ENCODE data around the gene PRKN.

The PRKN gene

DNA sequence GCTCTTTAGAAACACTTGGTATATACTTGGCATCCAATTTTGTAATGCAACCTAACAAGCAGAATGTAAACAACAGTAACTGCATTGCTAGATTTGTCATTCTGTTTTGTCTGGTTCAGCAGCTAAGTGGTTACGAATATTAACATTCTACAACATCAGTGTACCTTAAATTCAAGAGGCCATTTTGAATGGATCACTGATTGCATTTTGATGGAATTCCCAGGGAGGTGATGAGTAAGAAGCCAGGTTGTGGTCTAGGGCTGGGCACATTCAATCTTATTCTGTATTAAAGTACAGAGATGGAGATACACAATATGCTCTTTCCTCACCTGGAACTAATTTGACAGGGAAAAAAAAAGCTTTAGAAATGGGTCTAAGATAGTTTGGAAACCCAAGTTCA lies 483.5 kb downstream of the PRKN start:
- no peak for DNase-seq (ENCODE audit: low read depth in 2 of 2)

DNA sequence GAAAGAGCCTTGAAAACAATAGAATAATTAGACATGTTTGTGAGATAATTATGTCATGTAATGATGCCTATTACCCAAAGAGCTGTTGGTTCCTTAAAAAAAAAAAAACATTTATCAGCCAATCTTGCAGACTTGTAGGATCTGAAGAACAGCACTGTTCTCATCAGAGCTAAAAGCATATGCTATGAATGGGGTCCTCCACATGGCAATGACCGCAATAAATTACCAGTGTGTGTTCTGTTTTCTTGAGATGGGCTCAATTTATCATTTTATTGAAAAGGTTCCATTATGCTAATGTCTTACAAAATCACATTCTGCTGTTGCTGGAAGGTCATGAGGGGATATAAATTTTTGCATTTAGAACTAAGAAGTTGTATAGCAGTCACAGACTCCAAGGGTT lies 484.7 kb downstream of the PRKN start:
- DNase-seq (ENCODE audit: low read depth in 2 of 2) = no peak

DNA sequence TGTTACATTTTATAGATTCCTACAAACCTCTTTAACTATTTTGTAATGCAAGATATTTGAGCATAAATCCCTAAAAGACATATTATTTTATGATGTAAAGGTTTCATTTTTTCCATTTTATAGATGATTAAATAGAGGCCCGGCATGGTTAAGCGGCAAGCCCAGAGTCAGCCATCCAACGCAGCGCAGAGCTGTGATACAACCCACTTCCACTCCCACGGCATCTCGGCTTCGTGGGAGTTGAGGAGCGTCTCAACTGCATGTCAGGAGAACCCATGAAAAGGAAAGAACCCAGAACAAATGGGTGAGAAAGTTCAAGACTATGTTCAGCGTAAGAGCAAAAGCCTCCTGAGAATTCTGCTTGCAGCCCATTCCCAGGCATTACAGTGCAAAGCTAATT lies 488.2 kb downstream of the PRKN start:
- no peak for DNase-seq (ENCODE audit: low read depth in 2 of 2)

DNA sequence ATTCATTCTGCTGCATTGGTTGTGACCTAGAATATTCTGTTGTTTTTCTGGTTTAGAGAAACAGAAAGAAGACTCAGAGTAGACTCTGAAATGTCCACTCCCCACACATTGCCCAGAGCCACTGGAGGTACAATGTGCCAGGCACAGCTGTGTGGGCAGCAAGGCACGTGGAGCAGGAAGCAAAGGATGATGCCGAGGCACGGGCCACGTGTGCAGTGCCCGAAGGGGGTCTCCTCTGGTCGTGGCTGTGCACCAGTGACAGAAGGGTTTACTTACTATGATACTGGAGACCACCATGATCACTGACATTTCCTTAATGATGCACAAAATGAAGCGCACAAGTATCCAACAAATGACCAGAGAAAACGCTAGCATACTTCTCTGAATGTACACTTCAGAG lies 488.9 kb downstream of the PRKN start:
- DNase-seq (ENCODE audit: low read depth in 2 of 2) = no peak

DNA sequence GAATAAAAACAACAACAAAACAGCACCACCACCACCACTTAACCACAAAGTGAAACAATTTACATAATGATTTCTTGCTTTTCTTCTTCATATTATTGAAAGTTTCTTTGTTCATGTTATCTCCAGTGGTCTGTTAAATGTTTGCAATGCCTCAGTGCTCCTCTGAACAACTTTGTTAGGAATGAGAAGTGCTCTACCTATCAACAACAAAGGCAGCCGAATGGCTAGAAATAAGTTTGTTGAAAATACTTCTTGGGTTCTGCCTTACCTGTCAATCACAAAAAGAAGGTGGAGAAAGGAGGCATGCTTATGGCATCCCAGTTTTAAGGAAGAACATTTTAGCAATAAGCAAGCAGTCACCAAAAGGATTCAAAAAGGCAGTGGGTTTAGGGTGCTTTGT lies 490.2 kb downstream of the PRKN start:
- DNase-seq (ENCODE audit: low read depth in 2 of 2) = no peak

DNA sequence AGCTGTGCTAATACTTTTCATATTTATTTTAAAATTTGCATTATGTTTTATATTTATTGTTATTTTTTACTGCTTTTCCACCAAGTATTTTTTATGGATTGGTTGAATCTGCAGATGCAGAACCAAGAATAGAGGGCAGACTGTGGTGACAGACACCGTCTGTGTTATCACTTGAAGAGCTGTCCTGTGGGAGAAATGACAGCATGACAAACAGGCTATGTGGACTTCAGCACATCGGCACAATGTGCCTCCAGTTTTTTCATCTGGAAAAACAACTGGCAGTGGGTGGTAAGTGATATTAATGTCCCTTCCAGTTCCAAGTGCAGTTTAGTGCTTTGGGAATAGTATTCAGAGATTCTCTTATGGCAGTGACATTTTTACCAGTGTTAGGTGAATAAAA lies 492.9 kb downstream of the PRKN start:
- DNase-seq (ENCODE audit: low read depth in 2 of 2) = no peak

DNA sequence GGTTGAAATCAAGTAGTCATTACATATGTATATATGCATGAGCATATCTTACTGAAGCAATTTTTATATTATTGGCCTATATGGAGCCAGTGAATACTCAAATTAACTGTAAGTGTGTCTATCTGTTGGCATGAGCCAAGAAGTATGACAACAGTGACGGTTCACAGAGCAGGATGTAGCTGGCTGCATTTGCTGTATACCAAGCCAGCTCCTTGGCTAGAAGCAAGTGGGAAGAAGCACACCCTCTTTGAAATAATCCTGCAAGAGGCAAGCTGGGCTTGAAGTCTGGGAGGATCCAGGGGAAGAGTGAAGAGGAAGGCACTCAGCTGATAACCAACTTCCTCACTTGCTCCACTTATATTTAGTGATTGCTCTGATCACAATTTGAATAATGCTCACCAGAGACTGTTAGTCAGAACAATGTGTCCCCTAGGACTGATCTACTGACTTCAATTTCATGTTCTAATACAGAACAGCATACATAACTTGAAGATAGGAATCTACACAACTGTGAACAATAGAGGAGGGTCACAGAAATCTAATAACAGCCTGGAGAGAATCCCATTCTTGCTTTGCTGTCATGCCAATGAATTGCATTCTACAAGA lies 497.3 kb downstream of the PRKN start:
- DNase-seq (ENCODE audit: low read depth in 2 of 2) = no peak

DNA sequence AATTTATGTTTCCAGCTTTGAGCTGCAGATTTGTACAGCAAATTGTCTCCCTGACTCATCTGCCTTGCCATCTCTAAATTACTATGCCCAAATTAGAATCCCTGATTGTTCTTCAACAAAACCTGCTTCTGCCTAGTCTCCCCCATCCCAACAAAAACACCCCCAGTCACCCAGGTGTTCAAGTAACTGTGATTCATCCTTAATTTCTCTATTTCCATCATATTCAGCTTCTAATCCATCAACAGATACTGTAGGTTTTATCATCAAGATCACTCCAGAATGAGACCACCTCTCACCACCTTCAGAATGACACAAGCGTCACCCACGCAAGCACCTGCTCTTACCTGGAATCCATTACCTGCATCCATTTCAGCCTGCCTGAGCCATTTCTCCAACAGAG lies 498.5 kb downstream of the PRKN start:
- DNase-seq (ENCODE audit: low read depth in 2 of 2) = no peak

DNA sequence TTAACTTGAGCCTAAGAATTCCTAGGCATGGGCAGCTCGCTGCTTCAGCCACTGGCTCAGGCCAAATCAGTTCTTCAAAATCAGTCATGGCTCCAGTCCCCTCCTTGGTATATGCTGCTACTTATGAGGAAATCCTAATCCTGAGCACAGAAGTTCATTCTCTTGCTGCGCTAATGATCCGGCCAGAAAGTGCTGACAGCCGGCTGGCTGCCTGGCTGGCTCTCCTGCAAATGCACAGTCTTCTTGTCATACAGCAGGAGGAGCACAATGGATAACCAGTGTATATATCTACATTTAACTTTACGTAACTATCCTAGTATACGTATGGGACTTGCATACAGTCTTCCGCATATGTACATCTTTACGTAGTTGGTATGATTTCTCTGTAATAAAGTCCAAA lies 500.8 kb downstream of the PRKN start:
- no peak for DNase-seq (ENCODE audit: low read depth in 2 of 2)

DNA sequence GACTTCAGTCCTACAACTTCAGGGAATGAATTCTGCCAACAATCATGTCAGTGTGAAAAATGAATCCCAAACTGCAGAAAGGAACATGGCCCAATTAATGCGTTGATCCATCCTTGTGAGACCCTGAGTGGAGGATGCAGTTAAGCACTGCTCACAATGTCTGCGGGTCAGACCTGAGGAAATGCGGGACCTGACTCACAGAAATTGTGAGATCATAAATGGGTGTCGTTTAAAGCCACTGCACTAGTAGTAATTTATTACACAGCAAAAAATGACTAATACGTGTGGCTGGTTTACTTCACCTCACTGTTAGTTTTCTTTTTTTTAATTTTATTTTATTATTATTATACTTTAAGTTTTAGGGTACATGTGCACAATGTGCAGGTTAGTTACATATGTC lies 505.0 kb downstream of the PRKN start:
- DNase-seq (ENCODE audit: low read depth in 2 of 2) = no peak

DNA sequence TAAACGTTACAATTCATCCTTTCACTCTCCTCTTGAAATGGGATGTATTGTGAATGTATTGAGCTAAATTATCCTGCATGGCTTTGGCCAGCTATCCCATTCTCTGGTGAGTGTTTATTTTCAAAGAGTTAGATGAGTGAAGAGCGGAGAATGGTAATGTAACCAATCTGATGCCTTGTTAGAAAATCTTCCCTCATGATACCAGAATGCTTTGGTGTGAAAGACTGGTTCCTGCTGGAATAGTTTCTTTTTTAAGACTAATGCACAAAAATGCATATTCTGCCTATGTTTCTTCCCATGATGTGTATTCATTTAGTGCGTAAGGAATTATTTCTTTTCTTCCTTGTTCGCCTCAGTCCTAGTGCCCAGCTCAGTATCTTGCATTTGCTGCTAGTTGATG lies 506.7 kb downstream of the PRKN start:
- DNase-seq (ENCODE audit: low read depth in 2 of 2) = no peak

DNA sequence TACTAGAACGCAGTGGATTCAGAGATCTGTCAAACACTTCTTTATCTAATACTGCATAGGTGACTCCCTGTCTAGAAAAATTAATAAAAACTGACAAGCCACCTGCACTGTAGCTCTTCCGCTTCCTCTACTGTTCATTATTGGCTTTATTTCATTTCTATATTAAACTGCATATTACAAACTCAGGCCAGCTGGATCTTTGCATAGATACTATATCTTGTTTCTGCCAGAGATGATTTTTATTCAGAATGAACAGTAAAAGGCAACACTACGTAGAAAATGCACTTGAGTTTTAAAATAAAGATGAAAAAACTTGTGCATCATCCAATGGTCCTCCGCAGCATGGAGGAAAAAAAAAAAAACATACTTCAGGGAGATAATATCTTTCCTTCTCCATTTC lies 508.3 kb downstream of the PRKN start:
- DNase-seq (ENCODE audit: low read depth in 2 of 2) = no peak

DNA sequence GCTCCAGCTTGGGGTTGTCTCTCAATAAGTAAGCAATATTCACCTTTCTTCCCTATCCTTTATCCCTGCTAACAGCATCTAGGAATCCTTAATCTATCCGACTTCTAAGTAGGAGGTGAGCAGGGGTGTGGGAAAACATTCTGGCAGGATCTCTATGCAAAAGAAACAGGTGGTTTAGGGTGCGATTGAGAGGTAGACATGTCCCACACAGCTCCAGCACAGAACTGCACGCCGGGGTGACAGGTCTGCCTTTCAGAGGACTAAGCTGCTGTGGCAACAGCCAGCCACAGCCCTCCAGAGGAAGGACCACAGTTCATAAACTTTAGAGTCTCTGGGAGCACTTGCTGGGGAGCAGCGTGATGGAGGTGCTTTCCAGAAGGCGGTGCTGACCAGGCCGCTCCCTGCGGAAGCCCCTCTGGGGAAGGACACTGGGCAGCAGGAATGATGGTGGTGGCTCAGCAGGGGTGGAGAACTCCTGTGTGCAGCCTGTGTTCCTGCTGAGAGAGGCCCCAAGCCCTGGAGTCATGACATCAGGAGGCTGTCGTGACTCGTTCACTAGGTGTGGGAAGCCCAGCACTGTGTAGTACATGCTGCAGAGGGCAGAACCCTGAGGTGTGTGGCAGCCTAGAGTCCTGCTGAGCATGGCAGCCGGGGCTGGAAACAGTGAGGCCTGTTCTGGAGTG lies 509.6 kb downstream of the PRKN start:
- DNase-seq (ENCODE audit: low read depth in 2 of 2) = no peak

DNA sequence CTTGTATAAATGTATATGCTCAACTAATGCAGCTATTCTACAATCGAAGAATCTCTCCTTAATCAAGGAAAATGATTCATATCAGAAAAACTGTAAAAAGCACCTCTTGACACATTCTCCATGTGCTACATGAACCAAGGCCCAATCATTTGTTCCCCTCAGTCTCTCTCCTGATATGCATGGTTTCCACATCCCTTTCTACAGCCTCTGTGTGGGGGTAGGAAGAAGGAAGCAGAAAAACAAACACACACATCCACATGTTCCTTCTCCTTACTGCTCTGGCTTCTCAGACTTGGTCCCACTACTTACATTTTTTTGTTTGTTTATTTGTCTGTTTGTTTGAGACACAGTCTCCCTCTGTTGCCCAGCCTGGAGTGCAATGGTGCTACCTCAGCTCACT lies 510.5 kb downstream of the PRKN start:
- DNase-seq (ENCODE audit: low read depth in 2 of 2) = no peak

DNA sequence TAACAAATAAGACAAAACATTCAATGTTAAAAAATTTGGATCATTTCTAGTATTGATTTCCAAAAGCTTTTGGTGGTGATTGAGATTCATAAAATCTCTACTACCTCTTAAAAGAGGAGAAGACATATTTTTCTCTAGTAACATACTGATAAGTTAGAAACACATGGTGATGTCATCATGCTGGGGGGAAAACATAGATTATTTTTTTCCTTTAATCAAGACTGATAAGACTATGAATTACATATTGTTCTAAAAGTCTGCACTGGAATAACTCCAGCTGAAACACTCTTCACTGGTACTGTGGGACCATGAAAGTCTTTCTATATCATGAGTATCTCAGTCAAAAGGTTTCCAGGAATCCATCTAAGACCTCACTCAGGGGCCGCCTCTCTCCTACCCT lies 515.8 kb downstream of the PRKN start:
- no peak for DNase-seq (ENCODE audit: low read depth in 2 of 2)

DNA sequence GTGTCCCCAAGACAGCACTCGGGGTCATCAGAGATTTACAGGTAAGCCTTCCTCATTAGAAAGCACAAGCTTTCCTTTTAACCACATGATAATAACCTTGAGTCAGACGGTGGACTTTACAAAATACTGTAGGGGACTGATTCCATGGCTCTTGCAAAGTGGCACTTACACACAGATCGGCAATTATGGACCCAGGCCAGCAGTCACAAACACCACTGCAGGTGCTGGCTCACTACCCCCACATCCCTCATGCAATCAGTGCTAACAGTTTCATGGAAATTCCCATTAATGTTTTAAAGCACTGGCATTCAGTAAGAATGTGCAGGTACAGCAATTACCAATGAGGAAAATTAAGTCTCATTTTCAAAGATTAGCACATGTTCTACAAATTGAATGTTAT lies 516.5 kb downstream of the PRKN start:
- no peak for DNase-seq (ENCODE audit: low read depth in 2 of 2)

DNA sequence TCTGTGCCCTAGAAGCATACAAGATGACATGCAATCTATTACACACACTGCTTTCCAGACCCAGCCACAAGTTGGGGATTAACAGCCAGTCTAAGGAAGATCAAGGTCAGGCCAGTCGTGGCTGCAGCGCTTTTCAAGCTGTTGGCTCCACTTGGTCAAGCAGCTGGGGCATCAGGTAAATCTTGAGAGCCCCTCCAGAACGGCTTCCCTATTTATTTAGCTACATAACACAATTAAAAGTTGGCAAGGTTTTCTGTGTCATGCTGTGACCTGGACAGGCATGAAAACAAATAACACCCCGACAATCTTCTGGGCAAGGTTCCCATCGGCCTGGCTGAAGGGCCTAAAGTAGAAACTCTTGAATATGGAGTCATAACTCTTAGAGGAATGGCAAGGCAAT lies 524.3 kb downstream of the PRKN start:
- no peak for DNase-seq (ENCODE audit: low read depth in 2 of 2)

DNA sequence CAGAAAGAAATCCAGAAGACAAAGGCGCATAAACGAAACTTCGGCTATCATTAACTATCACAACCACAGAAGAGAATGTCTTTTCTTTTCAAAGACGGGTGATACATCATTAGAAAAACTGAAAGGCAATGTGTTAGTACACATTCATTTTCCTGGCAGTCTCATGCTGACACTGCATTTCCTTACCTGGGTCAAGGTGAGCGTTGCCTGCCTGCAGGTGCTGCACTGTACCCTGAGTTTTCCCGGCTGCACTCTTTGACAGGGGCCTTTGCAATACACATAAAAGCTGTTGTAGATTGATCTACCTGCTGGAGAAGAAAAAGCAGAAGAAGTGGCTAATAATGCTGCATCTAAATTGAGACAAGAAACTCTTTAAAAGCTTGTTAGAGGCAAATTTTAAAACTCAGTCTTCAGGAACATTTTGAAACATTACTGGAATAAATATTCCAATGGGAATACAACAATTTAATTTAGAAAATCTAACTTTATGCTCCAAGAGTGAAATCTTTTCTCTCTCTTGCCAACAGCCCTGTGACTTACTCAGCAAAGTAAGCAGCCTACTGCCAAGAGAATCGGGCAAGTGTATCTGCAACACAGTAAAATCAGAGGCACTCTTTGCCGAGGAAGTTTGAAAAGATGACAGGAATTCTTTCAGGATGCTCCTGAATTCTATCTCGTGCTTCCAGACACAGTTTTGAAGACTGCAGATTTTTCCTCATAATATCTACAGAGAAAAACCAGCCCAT lies 526.4 kb downstream of the PRKN start:
- DNase-seq (ENCODE audit: low read depth in 2 of 2) = no peak

DNA sequence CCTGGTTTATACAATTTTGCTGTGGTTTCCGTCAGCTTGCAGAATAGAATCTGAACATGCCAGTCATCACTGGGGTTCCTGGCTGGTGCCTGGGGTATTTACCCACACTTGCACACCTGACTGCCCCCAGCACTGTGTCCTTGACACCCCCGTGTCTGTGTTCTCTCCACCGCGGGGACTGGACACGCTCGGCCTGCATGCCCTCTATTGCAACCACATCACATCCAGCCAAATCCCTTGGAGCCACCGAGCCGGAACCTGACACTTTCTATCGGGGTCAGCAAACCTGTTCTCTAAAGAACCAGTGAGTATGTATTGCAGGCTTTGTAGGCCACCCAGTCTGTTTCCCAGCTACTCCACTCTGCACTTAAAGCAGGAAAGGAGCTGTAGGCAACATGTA lies 527.5 kb downstream of the PRKN start:
- no peak for DNase-seq (ENCODE audit: low read depth in 2 of 2)

DNA sequence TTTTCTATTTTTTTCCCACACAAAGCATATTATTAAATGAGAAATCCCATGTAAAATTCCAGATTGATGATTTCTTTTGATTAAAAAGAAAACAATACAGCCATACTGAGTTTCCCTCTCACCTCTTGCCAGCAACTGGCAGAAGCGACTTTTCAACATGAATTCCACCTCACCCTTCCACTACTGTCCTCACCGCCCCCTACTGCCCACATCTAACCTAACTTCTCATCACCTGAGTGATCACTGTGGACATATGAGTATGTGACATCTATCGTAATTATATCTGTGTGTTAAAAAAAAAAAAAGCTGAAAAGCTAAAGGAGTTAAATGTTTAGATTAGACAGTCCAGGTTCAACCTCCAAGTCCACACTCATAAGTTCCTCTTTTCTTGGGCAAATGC lies 528.6 kb downstream of the PRKN start:
- DNase-seq (ENCODE audit: low read depth in 2 of 2) = no peak

DNA sequence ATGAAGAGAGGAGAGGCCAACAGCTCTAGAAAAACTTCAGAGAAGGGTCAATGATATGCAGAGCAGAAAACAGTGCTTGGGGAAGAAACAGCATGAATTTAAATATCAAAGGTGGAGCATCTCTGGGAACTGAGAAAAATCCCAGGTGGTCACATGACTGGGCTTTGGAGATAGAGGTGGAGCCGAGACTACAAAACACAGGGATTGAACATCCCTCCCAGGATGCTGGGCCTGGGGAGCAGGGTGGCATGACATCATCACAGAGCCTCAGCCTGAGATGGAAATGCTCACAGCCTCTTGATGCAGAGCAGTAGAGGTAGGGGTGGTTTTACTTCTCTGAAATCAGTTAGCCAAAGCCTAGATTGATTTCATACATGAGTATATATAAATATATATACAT lies 529.5 kb downstream of the PRKN start:
- DNase-seq (ENCODE audit: low read depth in 2 of 2) = no peak

DNA sequence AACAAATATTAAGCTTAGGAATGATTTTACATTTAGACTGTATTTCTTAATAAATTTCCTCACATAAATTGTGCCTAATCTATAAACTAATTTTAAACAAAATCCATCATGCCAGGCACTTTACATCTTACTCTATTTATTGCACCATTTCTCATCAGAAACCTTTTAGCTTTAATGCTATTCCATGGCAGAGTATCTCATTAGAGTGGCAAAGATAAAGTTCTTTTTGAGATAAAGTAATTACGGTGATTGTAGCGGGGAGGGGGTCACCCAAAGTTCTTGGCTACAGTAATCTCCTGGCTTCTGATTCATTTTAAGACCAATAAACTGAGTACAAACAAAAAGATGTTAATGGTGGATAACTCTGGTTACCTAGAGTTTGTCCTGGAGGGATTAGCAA lies 532.1 kb downstream of the PRKN start:
- DNase-seq (ENCODE audit: low read depth in 2 of 2) = no peak

DNA sequence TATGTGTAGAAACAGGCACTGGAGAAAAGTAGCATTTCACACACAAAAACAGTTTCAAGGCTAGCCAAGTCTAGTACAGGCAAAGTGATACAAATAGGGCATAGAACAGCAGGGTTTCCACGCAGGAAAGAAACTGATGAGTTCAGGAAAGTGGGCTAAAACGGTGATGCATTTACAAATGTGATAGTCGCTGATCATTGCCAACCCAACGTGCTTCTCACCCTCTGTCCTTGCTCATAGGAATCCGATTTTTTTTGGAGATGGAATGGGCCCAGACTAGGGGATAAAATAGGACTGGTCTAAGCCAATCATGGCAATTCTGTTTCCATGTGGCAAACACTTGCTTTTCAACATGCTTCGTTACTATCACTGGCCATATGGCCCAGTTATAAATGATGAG lies 536.6 kb downstream of the PRKN start:
- DNase-seq (ENCODE audit: low read depth in 2 of 2) = no peak
